Measurements from ENCODE around the gene DMGDH.
"Not testable (repeated sequence)": the region's sequence is repeated elsewhere in the genome, so short reads cannot be mapped to it uniquely, and the experiment has no call there.

Gene DMGDH

DNA sequence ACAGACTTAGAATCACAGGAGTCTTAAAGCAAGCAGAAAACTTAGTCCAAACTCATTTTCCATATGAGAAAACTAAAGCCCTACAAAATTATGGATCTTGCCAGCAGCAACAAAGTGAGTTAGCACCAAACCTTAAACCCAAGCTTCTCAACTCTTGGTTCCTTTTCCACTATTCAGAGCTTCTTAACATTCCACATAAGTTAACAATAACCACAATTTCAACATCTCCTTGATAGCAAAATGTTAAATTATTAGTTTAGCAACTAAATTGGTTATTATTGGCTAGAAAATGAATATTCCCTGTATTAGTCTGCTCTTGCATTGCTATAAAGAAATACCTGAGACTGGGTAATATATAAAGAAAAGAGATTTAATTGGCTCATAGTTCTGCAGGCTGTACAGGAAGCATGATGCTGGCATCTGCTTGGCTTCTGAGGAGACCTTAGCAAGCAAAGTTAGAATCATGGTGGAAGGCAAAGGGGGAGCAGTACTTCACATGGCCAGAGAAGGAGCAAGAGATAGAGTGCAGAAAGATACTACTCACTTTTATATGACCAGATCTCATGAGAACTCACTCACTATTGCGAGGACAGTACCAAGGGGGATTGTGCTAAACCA is 58.1 kb downstream of the DMGDH start:
- no peak for DNase-seq

DNA sequence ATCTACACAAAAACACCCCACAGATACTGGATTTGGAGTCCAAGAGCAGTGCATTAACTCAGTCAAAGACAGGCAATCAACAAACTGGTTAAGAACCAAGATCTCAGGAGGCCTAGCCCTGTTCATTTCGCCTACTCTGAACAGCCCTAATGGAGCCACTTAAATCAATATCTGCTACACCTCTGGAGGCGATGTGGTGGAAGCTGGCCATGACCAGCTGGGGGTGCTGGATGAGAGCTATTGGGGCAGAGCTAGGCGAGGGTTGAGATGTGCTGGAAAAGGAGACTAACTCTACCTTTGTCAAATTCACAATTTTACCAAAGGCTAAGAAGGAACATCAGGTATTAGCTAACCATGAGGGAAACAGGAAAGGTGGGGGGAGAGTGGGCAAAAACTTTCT is 61.1 kb downstream of the DMGDH start:
- DNase-seq = no peak

DNA sequence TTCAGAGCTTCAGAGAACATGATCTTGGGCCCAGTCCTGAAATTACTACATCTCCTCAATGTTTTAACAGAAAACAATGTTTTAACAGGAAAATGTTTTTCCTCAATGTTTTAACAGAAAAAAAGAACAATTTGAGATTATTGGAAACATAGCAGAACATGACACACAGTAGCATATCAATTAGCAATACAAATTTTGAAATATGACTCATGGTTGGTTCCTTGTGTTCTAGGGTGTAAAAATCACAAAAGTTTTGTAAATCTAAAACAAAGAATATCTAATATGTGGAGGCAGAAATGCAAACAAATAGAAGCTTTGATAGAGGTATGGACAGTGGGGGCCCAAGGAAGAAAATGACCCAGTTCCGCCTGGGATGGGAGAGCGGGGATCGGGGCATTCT is 61.6 kb downstream of the DMGDH start:
- no peak for DNase-seq

DNA sequence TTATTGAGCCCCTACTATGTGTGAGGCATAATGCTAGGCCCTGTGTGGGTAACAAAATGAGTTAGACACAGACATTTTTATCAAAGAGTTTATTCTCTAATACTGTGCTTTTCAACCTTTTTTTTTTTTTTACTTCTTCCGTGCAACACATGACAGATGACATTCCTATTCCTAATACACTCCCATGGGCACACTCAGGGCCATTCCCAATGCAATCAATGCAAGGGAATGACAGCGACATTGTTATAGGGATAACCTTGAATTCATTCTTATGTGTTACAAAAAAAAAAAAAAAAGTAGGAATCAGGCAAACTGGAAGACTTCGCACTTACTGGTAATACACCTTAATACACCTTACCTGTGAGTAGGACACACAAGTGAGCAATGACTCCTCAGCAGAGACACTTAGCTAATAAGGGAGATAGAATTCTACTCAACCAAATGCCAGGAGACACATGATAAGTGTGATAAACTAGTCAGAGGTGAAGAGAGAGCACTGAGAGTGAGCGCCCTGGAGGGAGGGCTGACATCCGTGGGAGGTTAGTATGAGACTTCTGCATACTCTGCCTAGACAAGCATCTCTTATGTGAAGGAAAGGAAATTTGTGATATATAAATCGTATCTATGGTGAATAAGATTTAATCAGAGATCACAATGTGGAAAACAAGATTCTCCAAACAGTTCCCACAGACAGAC is 63.4 kb downstream of the DMGDH start:
- DNase-seq = no peak

DNA sequence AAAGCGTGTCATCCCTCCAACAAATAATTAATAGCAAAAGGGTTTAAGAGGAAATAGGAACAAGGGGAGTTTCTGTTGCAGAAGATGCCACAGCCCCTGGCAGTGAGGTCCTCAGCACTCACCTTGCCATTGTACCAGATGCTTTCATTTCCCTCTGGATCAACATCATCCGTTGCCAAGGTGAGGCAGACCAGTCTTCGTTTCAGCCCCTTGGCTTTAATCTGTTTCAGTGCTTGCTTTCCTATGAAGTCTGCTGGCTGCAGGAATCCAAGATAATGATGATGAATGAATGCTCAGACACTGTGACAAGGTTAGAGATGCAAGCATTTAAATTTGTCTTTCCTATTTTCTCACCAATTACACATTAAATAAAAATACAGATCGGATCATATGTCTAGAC is 64.3 kb downstream of the DMGDH start:
- no peak for DNase-seq

DNA sequence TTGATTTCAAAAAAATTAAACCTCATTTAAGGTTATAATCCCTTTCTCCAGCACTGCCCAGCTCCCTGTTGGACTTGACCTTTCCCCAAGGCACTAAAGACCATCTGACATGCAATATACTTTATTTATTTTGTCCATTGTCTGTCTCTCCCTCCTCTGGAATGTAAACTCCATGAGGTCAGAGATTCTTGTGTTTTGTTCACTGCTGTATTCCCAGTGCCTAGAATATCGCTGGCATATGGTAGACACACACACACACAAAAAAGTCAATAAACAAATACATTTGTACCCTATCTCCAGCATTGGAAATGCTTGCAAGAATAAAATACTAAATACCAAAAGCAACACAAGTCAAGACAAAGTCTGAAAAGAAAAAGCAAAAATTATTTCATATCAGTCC is 67.1 kb downstream of the DMGDH start:
- no peak for DNase-seq

DNA sequence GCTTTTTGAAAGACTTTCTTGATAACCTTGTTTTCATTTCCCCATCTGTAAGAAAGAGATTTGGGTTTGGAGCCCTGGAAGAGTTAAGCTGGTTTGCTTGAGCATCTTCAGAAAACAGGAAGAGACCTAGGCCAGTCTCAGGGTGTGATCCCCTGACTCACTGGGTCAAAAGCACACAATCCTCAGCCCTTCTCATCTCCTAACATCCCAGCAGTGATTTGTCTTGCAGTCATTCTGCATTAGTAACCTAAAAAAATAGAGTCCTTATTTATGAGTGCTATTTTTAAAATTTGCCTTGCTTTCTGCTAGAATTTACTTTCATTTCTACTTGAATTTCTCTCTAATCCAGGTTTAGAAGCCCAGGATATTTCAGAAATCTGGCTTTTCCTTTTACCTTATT is 68.0 kb downstream of the DMGDH start:
- no peak for DNase-seq

DNA sequence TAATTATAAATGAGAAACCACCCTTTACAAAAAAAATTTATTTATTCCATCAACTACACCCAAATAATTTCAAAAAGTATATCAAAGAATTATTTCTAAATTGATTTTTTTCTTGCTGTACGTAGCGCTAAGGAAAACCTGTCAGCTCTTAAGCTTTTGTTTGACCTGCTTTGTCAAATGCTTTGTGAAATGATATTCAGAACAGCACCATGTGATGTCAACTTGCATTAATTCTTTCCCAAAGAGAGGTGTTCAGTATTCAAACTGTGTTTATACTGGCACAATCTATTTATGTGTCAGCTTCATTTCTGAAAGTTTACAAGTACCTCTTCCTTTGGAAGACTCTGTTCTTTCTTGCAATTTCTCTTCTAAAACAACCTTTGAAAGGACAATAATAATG is 72.4 kb downstream of the DMGDH start:
- no peak for DNase-seq

DNA sequence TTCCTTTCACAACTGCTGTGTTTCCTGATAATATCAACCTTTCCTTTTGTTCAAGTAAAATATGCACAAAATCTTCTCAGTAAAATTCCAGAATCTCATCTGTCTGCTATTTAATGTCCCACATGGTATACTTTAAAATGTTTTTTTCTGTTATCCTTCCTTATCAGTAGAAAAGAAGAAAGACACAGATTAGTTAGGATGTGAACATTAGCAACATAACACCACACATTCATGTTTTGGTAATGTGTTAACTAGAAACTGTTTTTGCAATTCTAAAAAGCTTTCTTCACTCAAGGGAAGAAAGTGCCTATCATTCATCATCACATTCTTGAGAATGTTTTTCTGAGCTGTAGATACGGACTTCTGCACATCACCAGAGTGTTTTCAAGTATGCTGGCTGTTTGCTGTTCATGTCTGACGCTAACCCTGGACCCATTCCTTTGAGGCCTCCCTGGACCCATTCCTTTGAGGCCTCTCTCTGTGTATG is 73.9 kb downstream of the DMGDH start:
- DNase-seq = no peak

DNA sequence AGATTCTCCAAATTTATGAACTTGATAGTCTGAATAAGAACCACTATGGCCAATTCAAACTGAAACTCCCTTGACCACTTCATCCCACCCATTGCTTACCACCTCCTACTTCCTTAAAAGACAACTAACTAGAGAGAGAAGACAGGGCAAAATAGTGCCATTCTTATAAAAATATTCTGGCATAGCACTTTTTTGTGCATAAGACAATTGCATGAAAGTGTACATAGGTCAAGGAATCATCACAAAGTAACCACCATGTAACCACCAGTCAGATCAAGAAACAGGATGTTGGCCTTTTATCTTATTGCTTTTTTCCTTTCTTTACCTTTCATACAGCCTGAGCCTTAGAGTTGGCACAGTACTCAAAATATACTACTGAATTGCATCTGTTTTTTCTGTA is 76.3 kb downstream of the DMGDH start:
- DNase-seq = no peak

DNA sequence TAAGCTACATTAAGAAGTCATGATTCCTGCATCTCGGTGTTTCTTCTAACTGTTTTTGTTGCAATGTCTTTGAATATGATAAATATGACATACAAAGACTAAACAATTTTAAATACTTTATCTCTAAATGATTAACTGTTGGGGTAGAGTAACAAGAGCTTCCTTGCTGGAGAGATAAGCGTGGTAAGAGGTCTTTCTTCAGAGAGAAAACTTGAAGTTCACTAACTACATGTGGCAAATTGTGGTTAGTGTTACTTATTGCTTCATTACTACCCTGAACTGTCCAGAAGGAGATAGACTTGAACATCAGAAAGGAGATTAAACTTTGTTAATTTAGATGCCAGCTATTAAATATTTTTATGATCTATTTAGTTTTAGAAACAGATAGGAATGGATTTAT is 77.3 kb downstream of the DMGDH start:
- DNase-seq = no peak

DNA sequence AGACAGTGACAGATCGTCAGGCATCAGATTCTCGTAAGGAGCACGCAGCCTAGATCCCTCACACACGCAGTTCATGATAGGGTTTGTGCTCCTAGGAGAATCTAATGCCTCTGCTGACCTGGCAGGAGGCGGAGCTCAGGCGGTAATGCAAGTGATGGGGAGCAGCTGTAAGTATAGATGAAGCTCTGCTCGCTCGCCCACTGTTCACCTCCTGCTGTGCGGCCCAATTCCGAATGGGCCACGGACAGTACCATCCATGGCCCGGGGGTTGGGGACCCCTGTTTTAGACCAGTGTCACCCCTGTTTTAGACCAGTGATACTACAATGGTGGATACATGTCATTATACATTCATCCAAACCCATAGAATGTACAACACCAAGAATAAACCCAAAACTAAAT is 80.4 kb downstream of the DMGDH start:
- DNase-seq = no peak

DNA sequence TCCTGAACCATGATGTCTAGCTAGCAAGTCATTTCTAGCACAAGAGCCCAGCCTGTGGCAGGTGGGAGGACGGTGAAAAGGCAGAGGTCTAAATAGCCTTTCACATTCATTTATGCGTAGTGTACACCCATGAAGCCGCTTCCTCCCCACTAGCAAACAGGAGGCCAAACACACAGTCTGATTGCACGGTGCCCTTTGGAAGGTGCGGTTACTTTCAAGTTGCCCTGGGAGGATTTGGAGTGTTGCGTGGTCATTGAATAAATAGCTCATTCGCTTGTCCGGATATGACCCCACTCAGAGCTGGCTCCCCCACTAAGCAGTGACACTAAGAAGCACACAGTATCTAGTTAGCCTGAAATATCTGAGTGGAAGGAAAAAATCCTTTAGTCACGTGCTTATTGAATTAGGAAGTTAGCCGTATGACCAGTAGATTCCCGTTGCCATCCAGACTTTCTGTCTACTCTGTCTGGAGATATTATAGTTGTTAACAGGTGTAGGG is 83.7 kb downstream of the DMGDH start:
- peak; percentile 56 for DNase-seq

DNA sequence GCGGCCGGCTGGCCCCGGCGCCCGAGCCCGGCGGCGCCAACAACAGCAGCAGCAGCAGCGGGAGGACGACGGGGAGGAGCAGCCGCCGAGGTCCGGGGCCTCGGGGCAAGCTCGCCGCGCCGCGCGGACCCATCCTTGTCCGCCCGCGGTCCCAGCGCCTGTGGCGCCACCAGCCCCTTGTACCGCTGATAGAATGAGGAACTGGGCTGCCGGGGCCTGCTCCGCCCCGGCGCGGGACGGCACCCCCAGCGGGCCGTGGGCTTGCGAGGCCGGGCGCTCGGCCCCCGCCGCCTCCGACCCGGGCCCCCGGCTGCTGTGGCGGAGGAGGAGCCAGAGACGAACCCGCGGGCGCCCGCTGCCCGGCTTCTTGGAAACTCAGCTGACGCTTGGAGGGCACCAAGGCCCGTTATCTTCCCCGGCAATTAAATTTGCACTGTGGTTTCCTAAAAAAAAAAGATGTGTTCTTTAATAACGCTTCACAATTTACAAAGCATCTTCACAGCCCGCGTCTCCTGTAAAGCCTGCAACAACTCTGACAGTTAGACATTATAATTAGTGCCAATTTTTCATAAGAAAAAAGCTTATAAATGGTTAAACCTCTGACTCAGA is 84.3 kb downstream of the DMGDH start, which contains the start of gene ARSB:
Gene ARSB (minus strand): TSS at position 195 of the 609 bp plus-strand sequence. CDS start 62 bp downstream, at position 133.
- DNase-seq = peak; percentile 22

DNA sequence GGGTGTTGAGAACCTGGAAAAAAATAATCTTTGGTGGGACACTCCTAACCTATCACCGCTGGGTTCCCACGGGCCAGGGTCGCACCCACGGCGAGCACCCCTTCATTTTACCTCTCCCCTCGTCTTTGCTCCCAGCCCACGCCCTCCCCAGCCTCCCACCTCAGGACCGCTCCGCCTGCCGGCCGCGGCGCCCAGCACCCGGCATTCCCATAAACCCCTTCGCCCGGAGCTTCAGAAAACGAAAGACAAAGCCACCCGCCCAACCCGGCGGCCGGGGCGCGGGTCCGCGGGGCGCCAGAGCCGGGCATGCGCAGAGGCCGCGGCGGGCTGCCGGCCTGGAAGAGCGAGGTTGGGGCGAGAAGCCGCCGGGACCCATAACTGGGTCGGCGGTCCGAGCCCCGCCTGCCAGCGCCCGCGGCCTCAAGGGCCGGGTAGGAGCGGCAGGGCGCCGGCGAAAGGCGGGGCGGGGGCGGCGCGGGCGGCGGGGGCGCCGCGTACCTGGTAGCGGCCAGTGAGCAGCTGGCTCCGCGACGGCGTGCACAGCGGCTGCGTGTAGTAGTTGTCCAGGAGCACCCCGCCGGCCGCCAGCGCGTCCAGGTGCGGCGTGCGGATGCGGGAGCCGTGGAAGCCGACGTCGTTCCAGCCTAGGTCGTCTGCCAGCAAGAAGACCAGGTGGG is 84.9 kb downstream of the DMGDH start:
- DNase-seq = peak; percentile 83

DNA sequence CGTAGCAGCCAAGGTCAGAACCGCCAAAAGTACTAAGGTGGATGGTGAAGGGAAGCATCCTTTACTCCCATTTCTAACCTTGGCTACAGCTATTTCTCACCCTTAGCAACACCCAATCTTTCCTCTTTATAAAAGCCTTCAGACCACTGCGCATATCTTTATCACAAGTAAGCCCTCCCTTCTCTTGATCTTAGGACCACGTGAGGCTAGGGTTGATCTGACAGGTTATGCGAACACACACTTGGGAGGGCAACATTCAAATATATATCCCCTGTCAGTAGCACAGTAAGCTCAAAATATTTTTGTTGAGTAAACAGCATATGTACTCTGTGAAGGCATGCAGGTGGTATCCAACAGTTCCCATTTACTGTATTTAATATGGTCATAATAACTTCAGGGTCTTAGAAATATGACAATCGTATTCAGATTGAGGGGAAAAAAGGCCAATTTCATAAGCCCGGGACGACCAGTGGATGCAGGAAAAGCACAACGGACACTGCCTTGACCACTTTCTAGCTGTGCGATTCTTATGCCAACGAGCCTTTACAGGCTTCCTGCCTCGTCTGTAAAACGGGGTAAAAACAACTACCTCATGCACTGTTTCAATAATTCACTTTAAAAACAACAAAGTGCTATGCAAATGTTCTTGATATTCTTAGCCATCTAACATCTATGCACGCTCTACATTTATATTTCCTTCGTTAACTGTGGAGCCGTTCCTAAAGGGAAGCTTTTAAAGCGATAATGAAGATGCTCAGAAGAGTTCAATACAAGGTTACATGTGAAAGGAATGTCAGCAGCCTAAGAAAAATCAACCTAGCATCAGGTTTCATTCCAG is 85.7 kb downstream of the DMGDH start:
- peak; percentile 40 for DNase-seq

DNA sequence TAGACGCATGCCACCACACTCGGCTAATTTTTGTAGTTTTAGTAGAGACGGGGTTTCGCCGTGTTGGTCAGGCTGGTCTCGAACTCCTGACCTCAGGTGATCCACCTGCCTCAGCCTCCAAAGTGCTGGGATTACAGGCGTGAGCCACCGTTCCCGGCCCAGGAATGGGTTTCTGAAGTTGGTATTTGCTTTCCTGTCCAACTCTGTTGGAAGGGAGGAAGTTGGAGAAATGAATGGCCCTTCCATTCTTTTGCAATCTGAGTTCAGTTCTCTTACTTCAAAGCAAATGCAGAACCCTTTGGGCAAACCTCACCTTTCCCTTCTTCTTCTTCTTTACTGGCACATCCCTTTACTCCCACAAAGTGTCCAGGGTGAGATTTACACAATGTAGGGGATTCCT is 86.3 kb downstream of the DMGDH start:
- not testable (repeated sequence) for DNase-seq

DNA sequence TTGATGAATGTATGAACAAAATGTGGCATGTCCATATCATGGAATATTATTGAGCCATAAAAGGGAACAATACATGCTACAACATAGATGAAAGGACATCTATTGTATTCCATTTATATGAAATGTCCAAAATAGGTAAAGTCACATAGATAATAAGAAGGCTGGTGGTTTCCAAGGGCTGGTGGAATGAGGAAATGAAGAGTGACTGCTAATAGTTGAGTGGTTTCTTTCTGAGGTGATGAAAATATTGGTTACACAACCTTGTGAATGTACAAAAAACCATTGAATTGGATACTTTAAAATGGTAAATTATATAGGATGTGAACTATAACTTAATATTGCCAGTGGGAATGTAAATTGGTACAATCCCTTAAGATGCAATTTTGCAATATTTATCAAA is 89.6 kb downstream of the DMGDH start:
- DNase-seq = no peak

DNA sequence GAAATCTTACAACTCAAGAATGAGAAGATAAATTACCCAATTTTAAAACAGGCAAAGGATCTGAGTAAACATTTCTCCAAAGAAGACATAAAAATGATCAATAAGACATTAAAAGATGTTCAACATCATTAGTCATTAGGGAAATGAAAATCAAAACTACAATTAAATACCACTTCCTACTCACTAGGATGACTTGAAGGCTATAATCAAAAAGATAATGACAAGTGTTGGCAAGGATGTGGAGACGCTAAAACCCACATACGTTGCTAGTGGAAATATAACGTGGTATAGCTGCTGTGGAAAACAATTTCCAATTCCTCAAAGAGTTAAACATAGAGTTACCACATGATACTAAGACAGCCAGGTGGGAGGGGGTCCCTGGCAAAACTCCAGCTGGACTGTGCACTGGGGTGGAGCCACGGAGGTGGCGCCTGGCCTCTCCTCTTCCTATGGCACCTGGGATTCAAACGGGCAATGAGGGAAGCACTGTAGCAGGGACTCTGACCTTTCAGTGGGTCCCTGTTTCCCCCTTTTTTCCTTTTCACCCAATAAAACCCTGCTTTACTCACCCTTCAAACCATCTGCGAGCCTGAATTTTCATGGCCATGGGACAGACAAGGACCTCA is 90.2 kb downstream of the DMGDH start:
- no peak for DNase-seq

DNA sequence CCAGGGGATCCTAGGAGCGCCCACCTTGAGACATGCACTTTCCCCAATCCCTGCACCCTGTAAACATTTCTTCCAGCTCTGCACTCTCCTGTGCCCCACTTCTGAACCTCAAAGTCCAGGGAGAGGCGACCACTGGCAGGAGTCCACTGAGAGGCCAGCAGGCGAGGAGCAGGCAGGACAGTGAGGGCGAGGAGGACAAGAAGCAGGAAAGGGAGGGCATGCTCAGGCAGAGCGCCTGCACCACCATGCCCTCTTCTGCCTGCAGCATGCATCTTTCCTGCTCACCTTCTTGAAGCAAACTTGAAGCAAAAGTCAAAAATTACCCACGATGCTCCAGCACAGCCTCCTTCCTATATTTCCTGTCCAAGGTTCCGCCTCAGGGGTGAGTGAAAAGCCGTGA is 94.4 kb downstream of the DMGDH start:
- no peak for DNase-seq

DNA sequence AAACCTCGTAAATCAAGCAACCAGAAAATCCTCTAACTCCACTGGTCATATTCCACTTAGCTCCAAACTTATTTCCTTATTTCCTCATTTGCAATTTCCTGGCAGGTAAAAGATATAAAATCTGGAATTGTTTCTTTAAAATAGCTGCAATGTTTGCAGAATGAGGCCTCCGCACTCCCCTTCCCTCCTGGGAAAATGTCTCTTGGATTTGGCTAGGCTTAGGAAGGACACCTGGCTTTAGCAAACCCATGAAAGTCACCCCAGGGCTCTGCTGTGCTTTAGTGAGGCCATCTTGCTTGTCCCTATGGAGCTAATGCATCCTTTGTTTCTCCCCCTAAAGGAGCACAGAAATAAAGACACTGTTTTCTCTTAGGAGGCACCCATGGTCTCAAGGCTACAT is 94.9 kb downstream of the DMGDH start:
- DNase-seq = no peak

DNA sequence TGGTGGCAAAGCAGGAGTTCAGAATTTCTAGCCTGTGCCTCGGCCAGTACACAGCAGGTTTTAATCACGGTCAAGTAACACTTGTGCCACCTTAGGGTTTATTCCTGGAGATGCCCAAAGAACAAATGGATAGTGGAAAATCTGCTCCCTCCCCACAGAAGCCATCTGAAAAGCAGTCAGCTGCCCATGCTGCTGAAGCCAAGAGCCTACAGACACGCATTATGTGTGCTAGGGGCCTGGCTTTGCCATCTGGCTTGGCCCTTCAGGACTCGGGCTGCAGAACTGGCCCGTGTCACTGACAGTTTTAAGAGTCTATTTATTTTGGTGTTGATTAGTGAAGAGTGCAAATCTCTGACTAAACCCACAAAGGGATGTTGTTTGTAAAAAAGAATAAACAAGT is 95.5 kb downstream of the DMGDH start:
- no peak for DNase-seq

All from NCI-H748 treated with DMSO at 0.1 percent for 48 hours (cell line).